Cerebellar cortex (tissue), 1 donor: Measurements from ENCODE around the gene ACO1.
"Not testable (repeated sequence)": the region's sequence is repeated elsewhere in the genome, so short reads cannot be mapped to it uniquely, and the experiment has no call there.

Source experiments
- DNase-seq: peaks from one replicate; pipeline ENCODE4 v3.0.0-alpha.2; 2015; ENCODE audit warnings: low spot score

Gene ACO1

DNA sequence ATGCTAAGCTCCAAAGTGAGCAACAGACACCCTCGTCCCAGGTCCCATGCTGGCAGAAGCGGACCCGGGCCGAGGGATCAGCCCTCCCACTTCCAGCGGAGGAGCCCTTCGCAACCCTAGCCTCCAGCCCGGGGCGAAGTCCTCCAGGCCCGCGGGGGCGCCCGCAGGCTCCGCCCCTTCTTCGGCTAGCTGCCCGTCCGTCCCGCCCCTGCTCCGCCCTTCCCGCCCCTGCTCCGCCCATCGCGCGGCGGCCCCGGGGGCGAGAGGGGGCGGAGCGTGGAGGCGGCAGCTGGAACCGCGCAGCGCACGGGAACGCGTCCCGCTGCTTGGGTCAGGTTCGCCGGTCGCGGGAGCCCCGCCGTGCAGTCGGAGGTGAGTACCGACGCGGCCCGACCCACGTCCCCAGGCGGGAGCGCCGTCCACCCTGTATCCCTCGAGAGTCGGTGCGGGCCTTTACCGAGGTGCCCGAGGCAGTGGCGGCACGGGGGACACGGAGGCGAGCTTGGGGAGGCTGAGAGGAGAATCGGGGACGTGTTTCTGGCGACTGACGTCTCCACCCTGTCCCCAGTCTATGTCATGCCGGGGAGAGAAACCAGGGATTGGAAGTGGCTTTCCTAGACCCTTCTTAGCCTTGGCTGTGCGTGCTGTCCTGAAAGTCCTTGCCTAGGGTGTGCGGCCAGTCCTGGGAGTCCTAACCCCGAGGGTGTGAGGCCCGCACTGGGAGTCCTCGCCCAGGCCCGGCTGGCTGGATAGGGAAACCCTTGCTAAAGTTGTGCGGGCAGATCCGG lies at the start of gene ACO1:
TSS of gene ACO1 (plus strand) at position 280 of the 788 bp plus-strand sequence. CDS start 20,864 bp downstream, outside the sequence.
- peak; percentile 77 for DNase-seq

DNA sequence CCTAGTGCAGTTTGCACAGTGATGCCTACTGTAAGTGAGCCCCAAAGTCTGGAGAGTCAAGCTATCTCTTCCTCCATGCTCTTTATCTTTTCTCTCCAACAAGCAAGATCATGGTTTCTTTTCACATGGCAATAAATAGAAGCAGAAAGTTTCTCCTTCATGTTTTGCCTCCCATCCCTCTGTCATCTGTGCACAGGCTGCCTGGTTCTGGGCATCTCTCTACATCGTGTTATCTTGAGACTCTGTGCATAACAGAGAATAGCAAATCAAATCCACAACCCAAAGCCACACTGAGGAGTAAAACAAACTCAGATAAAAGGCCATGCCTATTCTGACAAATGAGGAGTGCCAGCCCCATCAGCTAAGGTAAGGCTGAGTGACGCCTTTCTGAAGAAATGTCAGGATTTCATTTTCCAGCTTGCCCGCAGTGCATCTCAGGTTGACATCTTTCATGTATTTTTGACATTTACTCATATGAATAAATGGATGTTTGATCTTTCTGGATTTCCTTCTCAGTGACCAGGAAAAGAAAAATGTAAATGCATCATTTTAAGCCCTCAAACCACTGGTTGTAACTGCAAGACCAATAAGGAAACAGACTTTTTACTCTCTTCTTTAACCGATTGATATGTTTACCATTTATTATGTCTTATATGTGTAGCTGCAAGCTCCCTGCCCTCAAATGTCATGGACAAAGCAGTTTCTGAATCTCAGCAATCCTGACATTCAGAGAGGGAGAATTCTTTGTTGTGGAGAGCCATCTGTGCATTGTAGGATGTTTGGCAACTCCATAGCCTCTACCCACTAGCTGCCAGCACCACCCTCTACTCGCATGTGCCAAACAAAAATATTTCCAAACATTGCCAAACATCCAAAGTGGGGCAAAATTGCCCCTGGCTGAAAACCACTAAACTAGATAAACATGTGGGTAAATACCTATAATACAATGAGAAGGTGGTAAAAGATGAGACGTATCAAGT lies 49.2 kb upstream of the ACO1 start:
- DNase-seq: no peak

DNA sequence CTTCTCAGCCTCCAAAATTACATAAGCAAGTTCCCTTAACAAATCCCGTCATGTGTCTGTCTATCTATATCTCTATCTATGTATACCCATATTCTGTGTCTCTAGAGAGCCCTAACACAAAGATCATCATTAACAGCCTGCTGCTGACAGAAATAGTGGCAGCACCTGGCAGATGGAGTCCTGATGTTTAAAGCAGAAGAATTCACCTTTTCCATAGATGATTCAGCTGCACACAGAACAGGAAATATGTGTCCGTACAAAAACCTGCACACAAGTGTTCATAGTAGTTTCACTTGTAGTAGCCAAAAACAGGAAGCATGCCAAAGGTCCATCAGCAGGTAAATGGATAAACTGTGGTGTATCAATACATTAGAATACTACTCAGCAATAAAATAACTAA lies 45.0 kb upstream of the ACO1 start:
- DNase-seq: no peak

DNA sequence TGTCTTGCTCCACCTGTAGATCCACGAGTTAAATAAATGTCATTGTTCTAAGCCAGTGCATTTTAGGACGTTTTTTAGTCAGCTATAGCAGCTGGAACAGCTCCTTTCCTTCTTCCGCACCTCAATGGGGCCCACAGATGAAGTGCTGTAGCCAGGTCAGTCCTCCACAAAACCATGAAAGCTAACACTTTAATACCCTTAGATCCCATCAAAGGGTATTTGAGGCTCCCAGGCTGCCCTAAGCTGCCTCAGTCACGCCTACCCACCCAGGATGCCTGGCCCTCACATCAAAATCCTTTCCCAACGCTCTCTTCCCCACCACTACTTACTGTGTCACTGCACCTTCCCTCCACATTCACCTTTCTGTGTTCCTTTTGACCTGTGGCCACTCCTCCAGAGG lies 44.1 kb upstream of the ACO1 start:
- DNase-seq: no peak

DNA sequence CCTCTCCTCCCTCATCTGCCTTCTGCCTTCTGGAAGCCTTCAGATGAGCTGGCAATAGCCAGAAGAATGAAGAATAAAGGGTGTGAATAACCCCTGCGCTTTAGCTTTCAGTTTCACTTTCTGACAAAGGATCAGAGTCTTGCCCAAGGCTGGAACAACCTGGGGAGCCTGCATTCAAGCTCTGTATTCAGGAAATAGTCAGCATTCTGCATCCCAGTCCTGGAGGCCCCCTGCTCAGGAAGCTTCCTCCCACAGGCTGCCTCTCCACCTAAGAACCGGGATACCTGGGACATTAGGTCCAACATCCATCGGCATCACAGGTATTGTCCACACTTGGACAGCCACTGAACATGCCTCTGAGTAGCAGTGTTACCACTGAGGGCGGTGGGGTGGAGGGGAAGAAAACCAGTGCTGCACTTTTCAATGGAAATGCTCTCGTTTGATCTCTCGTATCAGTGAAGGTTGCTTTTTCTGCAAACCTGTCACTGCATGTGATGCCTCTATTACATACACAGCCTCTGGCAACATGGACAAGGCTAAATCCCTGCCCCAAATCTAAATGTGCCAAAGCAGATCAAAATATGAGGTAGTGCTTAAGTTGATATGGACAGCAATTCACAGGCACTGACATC lies 39.8 kb upstream of the ACO1 start:
- no peak for DNase-seq

DNA sequence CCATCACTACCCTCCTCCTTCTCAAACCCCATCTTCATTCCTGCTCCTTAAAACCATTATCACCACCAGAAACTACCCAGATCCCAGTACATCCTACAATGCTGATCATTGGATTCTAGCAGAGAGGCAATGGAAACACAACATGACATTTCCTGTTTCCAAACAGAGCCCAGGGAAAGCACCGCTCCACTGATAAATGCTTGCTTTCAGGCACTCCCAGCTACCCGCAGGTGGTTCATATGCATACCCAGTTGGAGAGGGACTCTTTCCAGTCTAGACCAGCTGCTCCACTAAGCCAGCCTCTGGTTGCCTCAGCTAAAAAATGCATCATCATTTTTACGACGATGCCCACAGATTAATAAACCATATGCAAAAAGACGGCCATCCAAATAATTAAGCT lies 39.2 kb upstream of the ACO1 start:
- no peak for DNase-seq

DNA sequence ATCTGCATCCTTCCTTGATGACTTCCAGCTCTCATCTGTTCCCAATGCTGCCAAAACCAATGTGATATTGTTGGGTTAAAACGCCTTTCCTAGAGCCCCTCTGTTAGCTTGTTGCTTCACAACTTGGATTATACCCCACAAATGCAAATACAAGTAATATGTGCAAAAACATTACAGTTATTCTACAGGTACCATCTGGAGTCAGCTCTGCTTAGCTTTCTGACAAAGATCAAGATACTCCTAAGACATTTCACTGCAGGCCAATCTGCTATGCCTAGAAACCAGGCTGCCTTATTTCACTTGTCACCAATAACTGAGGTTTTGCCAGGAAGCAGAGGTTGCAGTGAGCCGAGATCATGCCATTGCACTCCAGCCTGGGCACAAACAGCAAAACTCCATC lies 36.9 kb upstream of the ACO1 start:
- DNase-seq: no peak

DNA sequence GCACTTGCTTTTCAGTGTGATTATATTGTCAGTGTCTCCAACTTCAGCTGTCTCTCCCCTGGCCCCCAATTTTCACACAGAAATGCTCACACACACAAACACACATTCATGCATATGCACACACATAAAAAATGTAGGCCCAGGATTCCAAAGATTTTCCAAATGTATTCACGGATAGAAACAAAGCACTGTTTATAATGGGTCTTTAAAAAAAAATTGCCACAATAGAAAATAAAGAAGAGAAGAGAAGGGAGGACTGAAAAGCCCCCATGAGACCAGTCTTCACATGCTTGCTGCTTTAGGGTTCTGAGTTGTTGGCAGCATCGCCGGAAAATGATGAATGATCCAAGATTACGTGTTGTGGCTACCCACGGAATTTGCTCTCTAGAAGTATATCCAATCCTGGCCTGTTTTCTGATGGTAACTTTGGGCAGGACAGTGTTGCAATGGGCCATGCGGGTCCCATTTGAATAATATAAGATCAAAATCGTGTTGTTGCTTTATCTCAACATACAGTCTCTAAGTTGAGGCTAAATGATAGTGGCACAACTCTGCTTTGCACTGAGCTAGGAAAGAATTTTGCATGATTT lies 36.2 kb upstream of the ACO1 start:
- DNase-seq: no peak

DNA sequence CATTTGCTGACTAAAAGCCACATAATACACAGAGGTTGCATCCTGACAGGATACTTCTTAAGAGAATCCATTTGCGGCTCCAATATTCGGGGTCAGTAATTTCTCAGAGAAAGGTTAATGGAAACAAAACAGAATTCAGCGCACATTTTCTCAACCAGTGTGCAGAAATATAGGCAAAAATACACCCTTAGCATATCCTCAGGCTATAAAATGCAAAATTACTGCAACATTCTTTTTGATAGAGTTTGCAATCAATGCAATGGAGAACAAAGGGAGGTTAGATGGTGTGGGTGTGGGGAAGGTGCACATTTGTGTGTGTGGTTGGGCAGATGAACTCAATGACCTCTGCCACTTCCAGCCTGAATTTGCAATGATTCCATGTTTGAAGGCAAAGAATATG lies 35.4 kb upstream of the ACO1 start:
- no peak for DNase-seq

DNA sequence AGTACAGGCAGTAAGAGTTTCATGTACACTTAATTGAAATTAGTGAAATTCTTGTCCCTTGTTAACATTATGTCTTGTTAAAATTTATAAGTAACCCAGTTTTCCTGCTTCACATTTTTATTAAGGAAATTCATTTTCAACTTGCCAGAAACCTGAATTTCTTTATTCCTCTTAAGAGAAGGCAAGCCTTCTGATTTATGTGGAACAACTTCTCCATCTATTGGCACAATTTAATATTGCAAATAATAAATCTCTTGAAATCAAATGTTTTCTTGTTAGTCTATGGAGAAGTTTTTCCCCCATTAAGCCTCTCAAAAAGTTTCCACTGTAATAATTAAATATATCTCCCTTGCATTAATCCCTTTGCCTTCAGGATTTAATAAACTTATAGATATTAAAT lies 33.8 kb upstream of the ACO1 start:
- DNase-seq: peak; percentile 10

DNA sequence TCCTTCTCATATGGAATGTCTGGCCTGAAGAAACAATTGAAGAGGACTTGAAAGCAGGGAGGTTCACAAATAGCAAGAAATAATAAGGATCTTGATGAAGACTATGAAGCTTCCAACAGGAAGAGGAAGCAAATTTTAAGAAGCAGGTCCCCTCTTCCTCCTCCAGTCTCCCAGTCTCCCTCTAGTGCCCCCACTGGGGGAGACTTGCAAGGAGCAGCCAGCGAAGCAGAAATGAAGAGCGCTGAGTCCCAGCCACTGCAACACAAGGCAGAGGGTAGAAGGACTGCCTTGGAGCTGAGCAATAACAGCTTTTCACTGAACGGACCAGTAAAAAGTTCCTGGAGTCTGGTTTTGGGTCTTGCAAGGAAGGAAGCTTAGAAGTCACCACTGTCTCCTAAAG lies 32.6 kb upstream of the ACO1 start:
- no peak for DNase-seq

DNA sequence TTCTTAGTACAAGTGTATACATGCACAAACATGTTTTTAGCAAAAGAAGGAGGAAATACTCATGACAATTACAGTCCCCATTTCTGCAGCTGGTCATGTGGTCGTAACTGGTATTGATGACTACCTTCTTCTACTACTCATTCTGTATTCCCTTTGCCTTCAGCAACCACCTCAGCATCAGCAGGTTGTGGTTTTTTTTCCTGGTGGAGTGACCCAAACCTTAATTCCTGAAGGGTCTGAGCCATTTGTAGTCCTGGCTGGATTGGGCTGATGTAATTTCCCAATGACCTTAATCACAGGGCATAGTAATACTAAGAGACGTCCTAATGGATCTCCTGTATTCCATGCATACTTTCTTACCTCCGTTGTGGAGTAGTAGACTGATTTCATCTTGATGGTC lies 31.0 kb upstream of the ACO1 start:
- not testable (repeated sequence) for DNase-seq

DNA sequence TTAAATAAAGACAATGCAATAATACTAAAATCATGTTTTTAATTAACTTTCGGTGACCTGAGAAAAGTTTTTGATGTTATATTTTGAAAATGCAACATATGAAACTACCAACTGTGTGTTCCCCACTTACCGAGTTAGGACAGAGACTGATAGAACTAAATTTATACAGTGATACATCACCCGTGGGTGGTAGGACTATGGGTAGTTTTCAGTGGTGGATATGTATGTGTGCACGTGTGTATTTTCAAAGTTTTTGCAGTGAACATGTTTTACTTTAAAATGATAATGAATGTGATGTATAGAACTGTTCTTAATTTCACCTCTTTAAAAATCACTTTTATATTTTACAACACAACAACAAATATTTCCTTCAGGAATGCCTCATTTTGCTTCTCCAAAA lies 25.0 kb upstream of the ACO1 start:
- no peak for DNase-seq

DNA sequence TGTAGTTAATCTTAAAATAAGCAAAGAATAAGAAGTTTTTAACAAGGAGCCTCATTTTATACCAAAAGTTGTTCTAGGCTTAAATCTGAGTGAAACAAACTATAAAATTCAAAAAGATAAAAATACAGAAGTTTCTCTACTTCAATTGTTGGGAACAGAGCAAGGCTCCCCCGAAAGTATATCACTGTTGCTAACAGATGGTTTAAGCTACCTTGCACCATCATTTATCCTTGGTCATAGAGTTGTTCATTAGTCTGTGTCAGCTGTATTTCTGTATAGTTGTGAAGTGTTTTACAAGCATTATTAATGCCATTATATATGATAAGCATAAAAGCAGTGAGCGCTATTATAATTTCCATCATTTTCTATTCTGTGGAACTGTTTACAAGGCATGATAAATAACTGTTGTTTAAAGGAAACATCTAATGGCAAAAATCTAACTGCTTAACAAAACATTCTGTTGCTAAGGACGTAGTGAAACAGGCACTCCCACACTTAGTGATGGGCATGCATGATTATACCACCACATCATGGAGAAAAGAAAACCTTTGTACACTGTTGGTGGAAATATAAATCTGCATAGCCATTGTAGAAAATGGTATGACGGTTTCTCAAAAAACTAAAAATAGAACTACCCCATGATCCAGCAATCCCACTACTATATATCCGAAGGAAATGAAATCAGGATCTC lies 23.3 kb upstream of the ACO1 start:
- DNase-seq: no peak

DNA sequence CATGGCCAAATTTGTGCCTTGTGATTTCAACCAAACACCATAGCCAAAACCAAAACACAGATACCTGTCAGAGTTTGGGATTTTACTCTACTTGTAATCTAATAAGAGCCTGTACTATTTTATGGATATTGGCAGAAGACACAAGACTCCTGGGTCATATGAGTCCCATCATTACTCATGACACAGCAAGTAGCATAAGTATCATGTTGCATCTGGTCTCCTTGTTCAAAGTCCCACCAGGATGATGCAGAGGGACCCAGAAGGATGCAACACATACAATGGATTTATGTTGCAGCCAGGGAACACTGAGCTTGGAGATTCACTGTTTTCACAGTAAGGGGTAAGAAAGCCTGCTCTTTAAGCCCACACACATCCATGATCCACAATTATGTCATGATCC lies 13.2 kb upstream of the ACO1 start:
- DNase-seq: no peak

DNA sequence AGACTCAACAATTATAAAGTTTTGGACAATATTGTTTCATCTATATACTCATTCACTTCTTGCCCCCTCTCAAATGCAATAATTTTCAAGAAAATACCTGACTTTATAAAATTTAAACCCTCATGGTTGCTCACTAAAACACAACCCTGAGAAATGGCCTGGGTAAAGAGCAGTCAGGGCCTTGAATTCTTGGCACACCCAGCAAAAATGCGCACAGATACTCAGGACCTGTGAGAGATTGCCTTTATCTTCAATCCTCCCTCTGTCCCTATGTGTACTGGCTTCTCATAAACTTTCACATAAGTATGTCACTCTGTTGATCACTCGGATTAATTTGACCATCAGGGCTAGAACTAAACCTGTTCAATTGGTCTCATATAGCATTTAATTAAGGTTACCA lies 12.8 kb upstream of the ACO1 start:
- no peak for DNase-seq

DNA sequence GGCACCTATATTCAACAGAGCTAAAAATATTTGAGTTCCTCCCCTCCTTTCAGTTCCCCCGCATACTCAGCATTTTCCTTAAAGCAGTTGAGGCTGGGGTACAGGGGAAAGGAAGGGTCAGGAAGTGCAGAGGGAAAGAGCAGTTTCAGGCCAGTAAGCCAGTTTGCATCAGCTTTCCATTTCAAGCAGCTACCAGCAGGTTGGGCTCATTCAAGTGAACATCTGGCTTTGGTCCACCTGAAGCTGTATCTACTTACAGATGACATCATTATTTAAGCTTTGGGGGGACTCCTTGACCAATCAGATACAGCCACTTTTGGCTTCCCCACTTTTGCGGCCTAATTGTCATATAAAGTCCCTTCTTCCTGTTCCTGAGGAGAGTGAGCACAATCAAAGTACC lies 8.2 kb upstream of the ACO1 start:
- no peak for DNase-seq

DNA sequence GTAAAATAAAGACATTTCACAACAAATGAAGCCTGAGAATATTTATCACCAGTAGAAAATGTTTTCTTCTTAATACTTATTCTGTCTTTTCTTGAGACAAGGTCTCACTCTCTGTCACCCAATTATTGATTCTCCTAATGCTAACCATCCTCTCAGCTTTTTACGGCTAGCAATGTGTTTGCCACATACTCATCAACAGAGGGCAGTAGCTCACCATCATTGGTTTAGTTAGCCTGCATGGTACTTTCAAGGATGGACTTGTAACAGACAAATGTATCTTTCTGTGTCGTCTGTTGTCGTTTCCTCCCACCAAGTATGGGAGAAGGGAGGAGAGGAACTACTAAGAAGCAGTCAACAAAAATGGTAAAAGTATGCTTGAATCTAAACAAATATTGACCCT lies 5.9 kb upstream of the ACO1 start:
- peak; percentile 76 for DNase-seq

DNA sequence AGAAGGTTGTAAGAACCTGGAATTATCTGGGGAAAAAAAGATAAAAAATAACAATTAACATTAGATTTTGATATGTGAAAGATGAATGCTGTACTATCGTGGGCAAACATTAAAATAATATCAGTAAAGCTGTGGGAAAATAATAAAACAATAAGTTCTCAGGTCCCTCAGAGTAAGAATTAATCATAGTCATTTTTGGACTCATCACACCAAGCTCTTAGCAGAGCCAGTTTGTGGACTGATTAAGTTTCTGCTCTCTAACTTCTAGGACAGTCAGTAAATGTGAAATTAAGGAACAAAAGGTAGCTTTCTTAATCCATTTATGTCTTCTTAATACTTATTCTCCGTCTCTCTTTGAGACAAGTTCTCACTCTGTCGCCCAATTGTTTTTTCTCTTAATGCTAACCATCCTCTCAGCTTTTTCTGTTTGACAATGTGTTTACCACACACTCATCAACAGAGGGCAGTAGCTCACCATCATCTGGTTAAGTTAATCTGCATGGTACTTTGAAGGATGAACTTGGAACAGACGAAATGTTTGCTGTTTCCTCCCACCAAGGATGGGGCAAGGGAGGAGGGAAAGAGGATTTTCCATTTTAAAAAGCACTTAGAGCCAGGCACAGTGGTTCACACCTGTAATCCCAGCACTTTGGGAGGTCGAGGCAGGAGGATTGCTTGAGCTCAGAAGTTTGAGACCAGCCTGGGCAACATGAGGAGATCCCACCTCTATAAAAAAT lies 5.3 kb upstream of the ACO1 start:
- peak; percentile 87 for DNase-seq

DNA sequence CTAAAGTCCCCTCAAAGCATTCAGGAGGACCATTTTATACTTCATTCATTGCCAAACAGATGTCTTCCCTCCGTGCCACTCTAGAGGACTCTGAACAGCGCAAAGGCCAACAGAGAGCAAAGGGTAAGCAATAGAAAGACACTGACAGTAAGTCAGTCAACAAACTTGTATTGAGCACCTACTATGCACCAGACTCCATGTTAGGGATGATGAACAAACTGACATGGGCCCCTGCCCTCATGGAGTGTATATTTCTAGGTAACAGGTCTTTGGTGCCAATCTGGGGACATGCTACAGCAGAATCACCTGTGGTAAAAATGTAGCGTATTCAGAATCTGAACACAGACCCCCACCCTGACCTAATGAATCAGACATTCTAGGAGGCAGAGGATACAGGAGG lies 3.5 kb upstream of the ACO1 start:
- DNase-seq: no peak
